COLO668 (cell line): ENCODE results near the gene SIGLEC6.

Source experiments
- DNase-seq: peaks from one replicate; lab custom pipeline; 2025; ENCODE audit not compliant: unreplicated experiment; lab: John Stamatoyannopoulos, UW

Gene SIGLEC6

DNA sequence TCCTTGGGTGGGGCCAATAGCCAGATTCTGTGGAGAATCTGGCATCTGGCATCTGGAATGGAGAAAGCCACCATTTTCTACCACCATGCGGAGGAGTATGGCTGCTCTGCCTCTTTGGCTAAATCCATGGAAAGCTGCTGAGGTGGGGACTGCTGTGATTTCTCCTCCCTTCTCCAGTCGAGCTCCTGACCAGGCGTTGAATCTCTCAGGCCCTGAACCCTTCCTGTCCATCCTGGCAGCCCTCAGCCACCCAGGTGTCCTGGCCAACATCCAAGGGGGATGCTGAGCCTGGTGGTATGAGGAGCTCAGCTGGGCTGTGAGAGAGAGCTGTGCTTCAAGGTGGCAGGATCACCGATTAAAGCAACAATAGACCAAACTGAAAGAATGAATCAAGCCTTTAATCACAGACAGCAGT lies 17.4 kb upstream of the SIGLEC6 start:
- no peak for DNase-seq

DNA sequence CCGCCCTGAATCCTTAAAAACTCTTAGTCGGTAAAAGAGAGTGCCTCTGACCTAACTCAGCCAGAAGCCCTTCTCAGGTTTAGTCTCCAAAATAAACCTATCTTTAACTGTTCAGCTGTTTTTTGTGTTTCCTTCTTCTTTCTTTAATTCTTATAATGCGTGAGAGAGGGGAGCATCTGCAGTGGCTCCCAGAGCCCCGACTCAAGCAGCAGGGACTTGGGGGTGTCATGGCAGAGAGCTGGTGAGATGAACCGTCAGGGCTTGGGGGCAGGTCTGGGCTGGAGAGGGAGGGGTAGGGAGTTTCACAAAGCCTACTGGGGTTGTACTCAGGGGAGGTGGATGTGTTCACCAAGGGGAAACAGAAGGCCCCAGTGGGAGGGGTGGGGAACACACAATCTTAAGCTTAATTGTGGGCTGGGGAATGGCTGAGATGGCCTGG lies 16.8 kb upstream of the SIGLEC6 start:
- DNase-seq, result no peak

DNA sequence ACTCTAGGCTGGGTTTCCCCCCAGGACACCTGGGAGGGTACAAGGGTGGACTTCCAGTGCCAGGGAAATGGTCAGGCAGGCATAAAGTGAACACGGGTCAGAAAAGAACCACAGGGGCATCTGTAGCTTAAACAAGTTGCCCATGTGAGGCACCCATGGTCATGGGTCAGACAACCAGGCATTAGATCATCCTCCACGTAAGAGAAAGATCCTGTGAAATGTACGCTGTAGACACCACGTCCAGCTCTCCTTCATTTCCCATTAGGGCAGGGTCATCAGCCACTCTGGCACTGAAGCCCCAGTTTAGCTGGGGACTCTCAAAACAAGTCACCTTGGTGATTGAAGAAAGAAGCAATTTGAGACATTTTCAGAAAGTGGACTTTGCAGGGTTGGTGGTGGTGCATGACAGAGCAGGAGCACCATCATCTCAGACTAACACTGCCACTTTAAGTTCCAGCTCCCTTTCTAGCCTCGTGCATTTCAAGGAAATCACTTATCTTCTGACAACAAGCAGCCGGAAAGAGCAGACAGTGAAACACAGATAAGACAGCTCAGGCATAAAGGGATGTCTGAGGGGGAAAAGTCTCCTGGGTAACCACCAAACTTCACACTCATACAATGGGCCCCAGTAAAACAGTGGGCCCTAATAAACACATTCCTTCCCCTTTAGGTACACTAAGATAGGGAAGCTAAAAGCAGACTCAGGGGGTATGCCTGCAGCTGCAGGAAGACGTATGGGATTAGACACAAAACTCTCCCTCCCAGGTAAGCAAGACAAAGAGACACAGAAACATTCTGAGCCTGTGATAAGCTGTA lies 16.1 kb upstream of the SIGLEC6 start:
- DNase-seq, result no peak

DNA sequence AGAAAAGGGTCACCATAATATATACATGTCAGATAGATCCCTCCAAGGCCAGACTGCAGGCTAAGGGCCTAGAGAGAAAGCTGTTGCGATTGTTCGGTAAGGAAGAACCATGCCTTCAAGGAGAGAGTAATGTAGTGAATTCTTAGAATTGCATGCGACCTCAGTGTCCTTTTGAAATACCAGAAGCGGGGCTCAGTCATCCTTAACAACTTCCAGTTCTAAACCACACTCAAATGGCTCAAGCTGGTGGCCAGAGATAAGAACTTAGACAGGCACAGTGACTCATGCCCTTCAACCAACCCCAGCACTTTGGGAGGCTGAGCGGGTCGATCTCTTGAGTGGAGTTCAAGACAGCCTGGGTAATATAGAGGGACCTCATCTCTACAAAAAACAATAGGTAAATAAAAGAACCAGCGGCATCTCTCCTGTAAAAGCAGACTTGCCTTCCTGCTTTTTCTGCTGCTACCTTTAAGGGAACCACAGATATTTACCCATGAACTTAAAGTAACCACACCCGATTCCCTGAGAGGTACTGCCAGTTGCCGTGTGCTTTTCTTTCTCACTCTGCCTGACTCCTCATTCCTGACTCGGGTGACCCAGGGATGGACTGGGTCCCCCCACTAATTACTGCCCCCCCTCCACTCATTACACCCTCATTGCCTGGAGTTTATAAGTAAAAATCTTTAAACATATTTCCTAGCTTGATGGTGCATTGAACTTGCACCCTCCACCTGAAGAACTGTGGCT lies 15.4 kb upstream of the SIGLEC6 start:
- no peak for DNase-seq

DNA sequence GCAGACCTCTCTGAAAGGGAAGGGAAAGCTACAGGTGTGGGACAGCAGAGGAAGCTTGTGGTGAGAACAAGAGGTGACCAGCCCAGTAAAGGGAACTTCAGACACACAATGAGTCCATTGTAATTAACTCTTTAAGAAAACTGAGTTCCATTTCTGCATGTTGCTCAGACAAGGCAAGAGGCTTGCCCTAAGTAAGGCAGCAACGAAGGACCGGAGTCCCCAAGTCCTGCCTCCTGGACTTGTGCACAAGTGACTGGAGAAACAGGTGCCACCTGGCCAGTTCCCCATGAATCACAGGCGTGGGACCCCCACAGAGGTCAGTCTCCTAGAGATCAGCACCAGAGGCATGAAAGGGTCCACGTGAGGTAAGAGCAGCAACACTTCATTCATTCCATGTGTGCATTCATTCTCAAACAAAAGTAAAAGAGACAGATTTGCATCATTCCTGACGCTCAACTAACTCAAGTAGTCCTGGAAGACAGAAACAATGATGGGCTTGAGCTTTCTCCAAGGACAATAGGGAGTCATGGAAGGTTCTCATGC lies 14.7 kb upstream of the SIGLEC6 start:
- no peak for DNase-seq

DNA sequence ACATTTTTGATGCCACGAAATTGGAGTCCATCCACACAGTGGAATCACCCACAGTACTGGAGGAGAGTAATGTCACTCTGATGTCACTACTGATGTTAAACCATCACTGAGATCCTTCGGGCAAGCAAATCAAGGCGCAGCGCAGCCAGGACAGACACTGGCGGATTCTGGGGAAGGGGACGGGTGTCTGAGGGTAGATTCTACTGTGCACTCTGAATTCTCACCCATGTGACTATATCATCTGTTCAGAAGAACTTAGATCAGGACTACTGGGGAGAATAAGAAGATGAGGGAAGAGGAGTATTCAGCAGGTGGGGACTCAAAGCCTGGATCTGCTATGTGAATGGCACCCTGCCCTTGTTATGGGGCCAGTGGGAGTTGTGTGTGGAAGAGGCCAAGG lies 12.6 kb upstream of the SIGLEC6 start:
- DNase-seq, result no peak

DNA sequence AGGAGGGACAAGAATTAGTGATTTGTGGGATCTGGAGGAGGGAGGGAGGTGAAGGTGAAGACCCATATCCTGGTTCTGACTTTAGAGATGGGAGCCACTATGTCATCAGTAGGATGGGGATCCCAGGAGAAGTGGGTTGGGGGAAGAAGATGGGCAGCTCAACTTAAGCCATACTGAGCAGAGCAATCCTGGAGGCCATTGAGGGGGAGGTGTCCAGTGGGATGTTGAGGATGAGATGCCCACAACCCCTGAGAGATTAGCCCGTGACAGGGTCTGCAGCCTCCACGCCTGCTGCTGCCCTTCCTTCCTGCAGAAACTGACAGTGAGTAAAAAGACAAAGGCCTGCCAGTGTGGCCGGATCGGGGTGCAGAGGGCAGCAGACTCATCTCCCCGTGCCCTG lies 11.2 kb upstream of the SIGLEC6 start:
- no peak for DNase-seq

DNA sequence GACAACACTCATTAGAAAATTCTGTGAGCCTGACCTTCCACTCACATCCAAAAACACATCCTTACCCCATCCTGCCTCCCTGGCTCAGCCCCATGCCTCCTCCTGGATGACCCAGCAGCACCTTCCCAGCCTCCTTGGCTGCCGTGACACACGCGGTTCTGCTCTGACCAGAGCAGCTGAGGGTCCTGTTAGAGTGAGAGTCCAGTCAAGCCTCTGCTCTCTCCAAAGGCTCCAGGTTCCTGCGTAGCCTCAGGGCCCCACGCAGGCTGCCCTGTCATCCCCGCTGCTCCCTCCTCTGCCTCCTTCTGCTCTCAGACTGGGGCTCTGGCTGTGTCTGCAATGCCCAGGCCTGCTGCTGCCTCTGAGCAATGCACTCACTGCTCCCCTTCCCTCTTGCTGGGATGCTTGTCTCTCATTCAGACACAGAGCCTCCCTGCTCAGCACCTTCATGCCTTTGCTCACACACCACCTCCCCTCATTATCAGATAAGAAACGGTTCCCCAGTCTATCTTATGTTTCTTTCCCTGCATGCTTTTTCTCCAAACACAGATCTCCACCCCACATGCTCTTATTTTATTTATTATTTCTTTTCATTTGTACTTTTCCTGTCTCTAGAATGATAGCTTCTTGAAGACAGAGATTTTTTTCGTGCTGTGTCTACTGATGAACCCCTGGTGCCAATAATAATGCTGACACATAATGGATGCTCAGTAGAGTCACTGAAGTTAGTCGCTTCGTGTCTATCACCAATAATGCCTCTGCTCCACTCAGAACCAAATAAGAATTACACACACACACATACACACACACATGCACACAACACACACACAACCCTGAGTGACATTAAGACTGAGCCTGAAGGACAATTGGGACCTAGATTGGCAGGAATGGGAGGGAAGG lies 10.2 kb upstream of the SIGLEC6 start:
- DNase-seq, result no peak

DNA sequence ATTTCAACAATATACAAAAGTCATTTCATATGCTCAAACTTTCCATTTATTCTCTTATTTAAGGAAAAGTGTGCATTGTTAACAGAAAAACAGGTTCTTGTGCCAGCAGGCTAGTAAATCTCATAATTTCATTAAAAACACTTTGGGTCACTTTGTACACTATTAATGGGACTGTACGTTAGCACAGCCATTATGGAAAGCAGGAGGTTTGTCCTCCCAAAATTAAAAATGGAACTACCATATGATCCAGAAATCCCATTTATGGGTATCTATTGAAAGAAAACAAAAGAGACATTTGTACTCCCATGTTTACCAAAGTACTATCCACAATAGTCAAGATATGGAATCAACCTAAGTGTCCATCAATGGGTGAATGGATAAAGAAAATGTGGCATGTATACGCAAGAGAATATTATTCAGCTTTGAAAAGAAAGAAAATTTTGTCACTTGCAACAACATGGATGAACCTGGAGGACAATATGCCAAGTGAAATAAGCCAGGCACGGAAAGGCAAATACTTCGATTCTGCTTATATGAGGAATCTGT lies 8.4 kb upstream of the SIGLEC6 start:
- DNase-seq, result no peak

DNA sequence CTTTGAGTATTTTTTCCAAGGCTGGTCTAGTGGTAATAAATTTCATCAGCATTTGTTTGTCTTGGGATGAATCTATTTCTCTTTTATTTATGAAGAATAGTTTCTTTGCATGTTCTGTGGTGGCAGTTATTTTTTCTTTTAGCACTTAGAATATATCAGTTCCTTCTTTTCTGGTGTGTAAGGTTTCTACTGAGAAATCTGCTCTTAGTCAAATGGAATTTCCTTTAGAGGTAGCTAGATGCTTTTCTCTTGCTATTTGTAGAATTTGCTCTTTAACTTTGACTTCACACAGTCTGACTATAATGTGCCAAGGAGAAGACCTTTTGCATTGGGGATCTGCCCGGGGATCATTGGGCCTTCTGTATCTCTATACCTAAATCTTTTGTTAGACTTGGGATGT lies 4.1 kb upstream of the SIGLEC6 start:
- DNase-seq, result no peak

DNA sequence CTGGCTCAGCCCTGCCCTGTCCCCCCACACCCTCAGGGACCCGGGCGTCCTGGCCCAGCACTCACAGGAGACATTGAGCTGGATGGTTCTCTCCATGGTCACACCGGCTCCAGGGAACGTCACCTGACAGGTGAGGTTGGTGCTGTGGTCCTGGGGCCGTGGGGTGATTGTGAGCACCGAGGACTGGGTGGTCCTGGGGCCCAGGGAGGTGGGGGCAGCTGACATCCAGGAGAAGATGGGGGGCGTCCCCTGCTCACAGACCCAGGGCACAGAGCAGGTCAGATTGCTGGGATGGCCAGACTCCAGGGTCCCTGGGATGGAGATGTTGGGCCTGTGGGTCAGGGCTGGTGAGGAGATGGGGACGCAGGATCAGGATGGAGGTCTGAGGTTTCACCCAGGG lies 854 bp downstream of the SIGLEC6 start:
- DNase-seq, result no peak

DNA sequence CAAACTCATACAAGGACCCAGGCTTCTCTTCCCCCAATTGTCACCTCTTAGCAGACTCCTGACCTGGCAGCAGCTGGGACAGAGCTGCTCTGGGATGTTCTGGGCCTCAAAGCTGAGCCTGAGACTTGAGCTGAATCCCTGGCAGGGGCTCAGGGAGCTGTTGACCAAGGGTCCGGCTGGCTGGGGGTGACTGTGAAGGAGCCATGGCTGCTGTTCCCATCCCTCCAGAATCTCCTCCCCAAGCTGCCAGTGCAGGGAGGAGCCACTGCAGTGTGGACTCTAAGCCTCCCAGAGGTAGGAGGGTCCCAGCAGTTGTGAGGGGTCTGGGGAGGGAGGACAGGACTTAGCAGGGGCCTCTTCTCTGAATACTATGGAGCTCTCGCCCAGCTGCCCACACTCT lies 2.2 kb downstream of the SIGLEC6 start:
- DNase-seq, result no peak

DNA sequence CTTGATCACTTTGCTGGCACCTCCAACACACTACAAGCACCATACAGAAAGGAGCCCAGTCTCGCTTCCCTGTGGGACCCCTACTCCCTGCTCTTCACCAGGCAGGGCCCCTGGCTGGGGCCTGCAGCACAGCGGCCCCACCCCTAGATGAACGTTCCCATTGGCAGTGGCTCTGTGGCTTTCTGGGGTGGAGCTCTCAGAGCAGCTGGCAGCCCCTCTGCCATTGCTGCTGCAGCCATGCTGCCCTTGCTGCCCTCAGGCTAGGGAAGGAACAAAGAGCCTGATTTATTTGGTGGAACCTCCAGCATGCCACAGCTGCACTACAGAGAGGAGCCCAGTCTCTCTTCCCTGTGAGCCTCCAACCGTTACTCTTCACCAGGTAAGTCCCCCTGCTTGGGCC lies 5.8 kb downstream of the SIGLEC6 start:
- DNase-seq, result no peak

DNA sequence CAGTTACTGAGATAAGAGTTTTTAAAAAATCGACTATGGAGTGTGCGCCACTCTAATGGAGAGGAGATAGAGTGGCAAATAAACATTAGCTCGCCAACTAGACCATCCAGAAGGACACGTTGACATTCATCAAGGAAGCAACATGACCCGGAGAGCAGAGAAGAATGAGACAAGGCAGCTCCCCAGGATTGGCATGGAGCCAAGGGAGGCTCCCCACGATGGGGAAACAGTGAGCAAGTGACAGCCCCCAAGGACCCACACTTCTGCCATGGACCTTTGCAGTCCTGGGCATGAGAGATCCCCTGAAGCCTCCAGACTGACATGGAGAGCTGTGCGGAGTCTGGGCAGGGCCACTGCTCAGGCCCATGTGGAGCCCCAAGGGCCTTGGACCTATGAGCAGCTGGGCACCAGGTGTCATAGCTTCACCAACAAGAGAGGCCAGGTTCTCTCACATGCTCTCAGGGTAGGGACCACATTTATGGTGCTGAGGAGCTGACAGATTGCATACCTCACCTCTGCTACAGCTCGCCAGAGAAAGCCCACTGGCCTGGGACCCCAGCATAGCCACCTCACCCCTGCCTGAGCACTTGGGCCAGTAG lies 6.7 kb downstream of the SIGLEC6 start:
- DNase-seq, result no peak

DNA sequence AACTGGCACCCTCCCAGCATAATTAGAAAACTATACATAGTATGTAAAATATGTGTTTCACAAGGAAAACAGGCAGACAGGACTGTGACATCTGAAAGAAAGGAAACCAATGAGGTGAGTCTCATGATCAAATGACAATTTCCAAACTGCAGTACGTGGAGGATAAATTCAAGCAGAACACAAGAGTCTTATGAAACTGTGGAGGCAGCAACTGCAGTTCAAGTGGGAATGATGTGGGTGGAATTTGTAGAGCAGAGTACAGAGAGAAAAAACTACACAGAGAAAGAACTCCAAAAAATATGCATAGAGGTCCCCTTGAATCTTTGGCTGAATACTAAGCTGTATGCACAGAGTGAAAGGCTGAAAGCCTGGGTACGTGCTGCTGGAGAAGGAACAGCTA lies 9.7 kb downstream of the SIGLEC6 start:
- DNase-seq, result no peak

DNA sequence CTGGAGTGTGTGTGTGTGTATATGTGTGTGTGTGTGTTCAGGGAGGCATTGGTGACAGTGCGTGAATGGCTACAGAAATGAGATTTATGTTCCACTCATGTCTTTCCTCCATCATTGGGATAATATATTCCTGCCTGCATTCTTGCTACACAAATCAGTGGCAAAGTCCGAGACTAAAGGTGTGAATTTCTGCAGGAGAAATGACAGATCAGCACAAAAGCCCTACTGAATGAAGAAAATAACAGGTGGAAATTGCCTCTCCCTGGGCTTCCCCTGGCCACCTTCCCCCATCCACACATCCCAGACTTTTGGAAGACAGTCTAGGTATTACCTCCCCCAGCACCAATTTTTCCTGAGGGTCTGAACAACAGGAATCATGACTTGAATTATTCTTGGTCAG lies 10.1 kb downstream of the SIGLEC6 start:
- DNase-seq, result no peak

DNA sequence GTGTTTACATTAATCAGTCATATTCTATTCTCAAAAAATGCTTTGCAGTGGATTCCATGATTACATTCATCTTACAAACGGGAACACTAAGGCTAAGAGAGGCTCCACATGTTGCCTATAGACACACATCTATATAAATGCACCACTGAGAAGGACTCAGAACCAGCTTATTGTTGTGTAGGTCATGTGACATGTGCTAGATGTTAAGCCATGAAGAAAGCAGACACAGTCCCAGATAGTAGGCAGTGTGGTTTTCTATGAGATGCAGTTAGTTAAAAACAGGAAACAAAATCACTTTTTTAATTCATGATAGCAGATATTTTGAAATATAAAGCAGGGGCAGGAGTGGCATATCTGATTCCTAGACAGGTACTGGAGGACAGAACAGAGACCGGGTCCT lies 10.7 kb downstream of the SIGLEC6 start:
- no peak for DNase-seq

DNA sequence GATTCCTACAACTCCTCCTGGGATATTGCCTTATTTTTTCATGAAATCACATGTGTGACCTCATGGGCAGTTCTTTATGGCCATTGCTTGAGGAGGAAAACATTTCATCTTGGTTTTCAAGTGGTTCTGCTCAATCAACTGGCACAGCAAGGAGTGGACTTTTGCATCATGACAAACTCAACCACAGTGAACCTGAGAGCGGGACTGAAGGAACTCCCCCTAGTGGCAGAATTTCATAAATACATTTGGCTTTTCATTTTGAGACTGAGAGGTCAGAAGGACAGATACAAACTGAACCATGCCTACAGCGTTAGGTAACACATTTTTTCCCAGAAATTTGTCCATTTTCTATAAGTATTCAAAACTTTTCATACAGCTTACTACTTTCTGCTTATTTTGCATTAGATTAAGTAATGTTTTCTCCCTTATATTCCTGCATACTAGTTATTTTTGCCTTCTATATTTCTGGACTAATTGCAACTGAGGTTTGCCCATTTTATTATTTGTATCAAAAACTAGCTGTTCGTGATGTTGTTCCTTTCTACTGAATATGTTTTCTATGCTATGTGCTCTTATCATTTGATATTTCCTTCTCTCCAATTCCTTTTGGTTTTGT lies 16.5 kb downstream of the SIGLEC6 start:
- DNase-seq, result peak; percentile 9

DNA sequence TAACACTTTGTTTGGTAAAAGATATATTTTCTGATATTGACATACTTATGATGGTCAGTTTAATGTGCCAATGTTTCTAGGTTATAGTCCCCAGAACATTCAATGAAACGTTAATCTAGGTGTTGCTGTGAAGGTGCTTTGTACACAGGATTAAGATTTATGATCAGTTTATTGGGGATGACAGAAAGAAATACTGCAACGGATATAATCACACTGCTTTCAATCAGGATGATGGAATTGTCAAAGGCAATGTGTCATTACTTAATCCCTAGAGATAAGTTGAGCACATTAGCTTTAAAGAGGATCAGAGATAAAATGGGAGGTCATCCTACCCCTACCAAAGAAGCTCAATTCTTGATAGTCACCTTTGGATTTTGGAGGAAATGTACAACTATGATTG lies 17.5 kb downstream of the SIGLEC6 start:
- no peak for DNase-seq

DNA sequence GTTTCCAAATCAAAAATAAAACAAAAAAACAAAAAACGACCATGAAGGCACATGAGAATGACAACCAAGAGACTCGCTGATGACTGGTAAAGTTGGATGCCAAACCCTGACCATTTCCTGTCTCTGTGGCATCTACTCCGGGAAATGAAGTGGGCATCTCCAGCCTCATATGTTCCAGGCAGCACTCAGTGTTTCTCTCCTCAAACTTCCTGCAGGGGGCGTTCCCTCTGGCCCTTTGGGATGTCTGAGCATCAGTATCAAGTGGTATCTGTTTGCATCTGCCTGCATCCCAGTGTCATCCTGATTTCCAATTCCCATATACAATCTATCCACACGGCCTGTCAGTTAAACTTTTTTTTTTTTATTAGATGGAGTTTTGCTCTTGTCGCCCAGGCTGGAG lies 20.1 kb downstream of the SIGLEC6 start:
- peak; percentile 2 for DNase-seq
